Kidney (tissue), 14 donors: ENCODE data around the gene MSRB3. TPM values are rescaled to one million over a fixed set of nuclear protein-coding genes. Genes with fewer than 3 reads are reported as not detected.

Experiments
- DNase-seq, 5 donors: peaks; one replicate each; pipeline ENCODE4 v3.0.0-alpha.2; 2013 to 2020
- FAIRE-seq: peaks from 2 replicates; lab custom pipeline; 2012; peaks lifted over from hg19 to GRCh38; lab: Jason Lieb, UNC
- H3K27ac ChIP-seq, 2 donors: one replicate each; pipeline ENCODE4 v1.7.0; 2013; ENCODE audit warnings: low read depth in 2 of 2, low read length in 2 of 2, inconsistent platforms in 1 of 2
- H3K27me3 ChIP-seq: one replicate; pipeline ENCODE4 v1.7.1; 2013; ENCODE audit warnings: low read length, inconsistent platforms; ENCODE audit not compliant: control insufficient read depth, insufficient read depth
- H3K36me3 ChIP-seq, 3 donors: one replicate each; pipeline versions ENCODE4 v1.7.0 to v1.7.1; 2013; ENCODE audit warnings: low read length in 3 of 3, control low read depth in 1 of 3, inconsistent platforms in 1 of 3; ENCODE audit not compliant: insufficient read depth in 3 of 3, control insufficient read depth in 2 of 3
- H3K4me1 ChIP-seq, 3 donors: one replicate each; pipeline versions ENCODE4 v1.7.0 to v1.7.1; 2013; ENCODE audit warnings: low read length in 3 of 3, inconsistent platforms in 1 of 3, low read depth in 1 of 3; ENCODE audit not compliant: control insufficient read depth in 2 of 3, insufficient read depth in 2 of 3
- H3K4me3 ChIP-seq, 3 donors: one replicate each; pipeline versions ENCODE4 v1.7.0 to v1.8.1; 2013; ENCODE audit warnings: low read length in 3 of 3, control low read depth in 1 of 3, inconsistent platforms in 1 of 3
- H3K9ac ChIP-seq, 3 donors: one replicate each; pipeline versions ENCODE4 v1.7.0 to v1.7.1; 2013; ENCODE audit warnings: low read length in 3 of 3, control low read depth in 1 of 3, inconsistent platforms in 1 of 3
- H3K9me3 ChIP-seq, 3 donors: one replicate each; pipeline versions ENCODE4 v1.7.0 to v1.7.1; 2013; ENCODE audit warnings: low read length in 3 of 3, control low read depth in 1 of 3, inconsistent platforms in 1 of 3; ENCODE audit not compliant: control insufficient read depth in 2 of 3, insufficient read depth in 1 of 3
- CTCF ChIP-seq: IDR thresholded peaks from 3 replicates; pipeline ENCODE4 v1.5.1; 2012; ENCODE audit warnings: mild to moderate bottlenecking, moderate library complexity, borderline replicate concordance; ENCODE audit not compliant: insufficient read depth; ENCODE audit errors: extremely low read depth
- intact Hi-C: fragments of 100-400 bp; cut with DNase I; formaldehyde crosslinking; loops from one replicate; pipeline ENCODE4 v1.11.1; 2022
- polyA plus RNA-seq: library from polyadenylated mRNA; stranded (reverse); fragments of 350-450 nt; fragmentation: Illumina TruSeq; extraction: RNeasy Lipid Tissue Mini Kit (QIAGEN cat#74804); gene quantifications from one replicate; pipeline ENCODE4 v1.2.3, GENCODE V29; 2014; ENCODE audit warnings: low read depth, low replicate concordance; ENCODE audit not compliant: insufficient read depth
- total RNA-seq: library from RNA; stranded (reverse); fragmentation: NEBNext Ultra II Directional; extraction: Animal tissue kit (Norgen Biotek cat#: 25700); gene quantifications from one replicate; pipeline ENCODE4 v1.2.1, GENCODE V29; 2021
- donor health status: control.
- donor health status: control.
- donor health status: control.
- donor health status: control.
- donor health status: control.
- donor health status: DM: yes; HTN: yes; CAD: no.
- donor health status: Normal renal cell carcinoma (clear cell type).

MSRB3 gene
- total and polyA plus RNA-seq, 2 donors from 2014 or later = 10.3 to 35.9 TPM

- intact Hi-C loops = no loop called here
- Histone ChIP-seq H3K27ac (no peak overlapping the region), H3K4me3 (no peak overlapping the region), H3K27me3 (no peaks in the 10 kb centered on the region), H3K9ac (no peak overlapping the region), H3K36me3 (no peaks in the 10 kb centered on the region), H3K4me1 (no peaks in the 10 kb centered on the region), H3K9me3 (no peaks in the 10 kb centered on the region)
- FAIRE-seq (no peak), DNase-seq (no peak)
- TF ChIP-seq CTCF = no peak
These were observed 216.8 kb downstream of the MSRB3 start for GRCh38 chr12:65495233-65495632.

GRCh38 chr12:65496617-65497016 lies 218.1 kb downstream of the MSRB3 start:
- no peaks in the 10 kb centered on the region for H3K36me3 ChIP-seq
- no peaks in the 10 kb centered on the region for H3K9me3 ChIP-seq
- no peak for TF ChIP-seq CTCF
- no peak overlapping the region for H3K9ac ChIP-seq
- FAIRE-seq (no peak), DNase-seq (no peak)
- H3K4me1 ChIP-seq = peaks cover 0 to 3% (median 2%) of the 10 kb centered on the region in 3 donors
- intact Hi-C loops = no loop called here
- H3K27ac ChIP-seq = no peak overlapping the region
- no peaks in the 10 kb centered on the region for H3K27me3 ChIP-seq
- H3K4me3 ChIP-seq = no peak overlapping the region

GRCh38 chr12:65497660-65498059 lies 219.2 kb downstream of the MSRB3 start:
- intact Hi-C loops = no loop called here
- H3K4me1 ChIP-seq = peaks cover 0 to 3% (median 2%) of the 10 kb centered on the region in 3 donors
- H3K27ac ChIP-seq = no peak overlapping the region
- H3K9me3 ChIP-seq = no peaks in the 10 kb centered on the region
- H3K4me3 ChIP-seq = no peak overlapping the region
- TF ChIP-seq CTCF = no peak
- H3K36me3 ChIP-seq = no peaks in the 10 kb centered on the region
- H3K9ac ChIP-seq = no peak overlapping the region
- FAIRE-seq (no peak), DNase-seq (no peak)
- H3K27me3 ChIP-seq = no peaks in the 10 kb centered on the region

- no peak for TF ChIP-seq CTCF
- no peak overlapping the region for H3K27ac ChIP-seq
- no peak overlapping the region for H3K4me3 ChIP-seq
- intact Hi-C loops = no loop called here
- H3K4me1 ChIP-seq = peaks cover 0 to 3% (median 2%) of the 10 kb centered on the region in 3 donors
- no peak overlapping the region for H3K9ac ChIP-seq
- H3K9me3 ChIP-seq = no peaks in the 10 kb centered on the region
- DNase-seq (no peak), FAIRE-seq (no peak)
- H3K27me3 ChIP-seq = no peaks in the 10 kb centered on the region
- no peaks in the 10 kb centered on the region for H3K36me3 ChIP-seq
These were observed 220.7 kb downstream of the MSRB3 start for GRCh38 chr12:65499167-65499566.
